GM19240 (cell line): ENCODE measurements around the gene ZBED2.
A peak's percentile ranks its signal among the peaks of the same experiment; 100 is the strongest.
"Not testable (repeated sequence)": the region's sequence is repeated elsewhere in the genome, so short reads cannot be mapped to it uniquely, and the experiment has no call there.

Experiments
- DNase-seq: peaks from one replicate; pipeline ENCODE4 v3.0.0; 2011; ENCODE audit warnings: low spot score; ENCODE audit not compliant: insufficient read length

The ZBED2 gene

DNA sequence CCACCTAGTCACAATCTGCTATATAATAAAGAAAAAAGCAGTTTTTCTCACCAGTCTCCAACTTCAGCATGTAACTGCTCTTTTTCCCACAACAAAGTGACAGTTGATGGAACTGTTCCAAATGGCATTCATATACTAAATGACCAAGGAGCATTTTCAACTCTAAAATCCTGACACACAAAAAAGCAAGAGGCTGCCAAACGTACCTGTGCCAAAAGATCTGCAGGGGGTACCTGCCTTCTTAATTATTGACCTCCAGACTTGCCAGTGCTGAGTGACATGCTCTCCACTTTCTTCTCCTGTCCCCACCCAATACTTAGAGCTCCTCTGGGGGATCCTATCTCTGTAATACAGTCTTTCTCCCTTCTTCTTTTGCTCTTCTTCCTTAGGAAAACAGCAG is 18.0 kb downstream of the ZBED2 start:
- DNase-seq: no peak

DNA sequence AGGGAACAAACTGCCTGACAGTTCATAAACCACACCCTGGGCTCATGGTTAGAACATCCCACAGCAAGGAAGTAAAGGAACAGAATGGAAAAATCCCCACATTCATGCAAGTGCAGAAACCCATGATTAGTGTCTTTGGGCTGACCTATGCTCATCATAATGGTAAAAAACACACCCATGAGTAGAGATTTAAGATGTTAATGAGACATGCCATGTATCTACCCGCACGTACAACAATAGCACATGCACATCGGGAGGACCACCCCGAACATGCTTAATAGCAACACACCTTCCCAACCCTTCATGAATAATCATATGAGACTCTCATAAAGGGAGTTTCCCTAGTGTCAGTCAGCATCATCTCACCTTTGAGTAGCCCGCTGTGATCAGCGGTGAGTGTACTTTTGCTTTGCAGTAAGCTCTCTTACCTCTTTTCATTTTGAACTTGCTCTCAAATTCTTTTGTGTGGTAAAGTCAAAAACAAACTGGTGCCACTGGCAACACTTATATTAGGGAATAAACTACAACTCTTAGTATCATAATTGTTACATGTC is 23.2 kb downstream of the ZBED2 start:
- DNase-seq: no peak

DNA sequence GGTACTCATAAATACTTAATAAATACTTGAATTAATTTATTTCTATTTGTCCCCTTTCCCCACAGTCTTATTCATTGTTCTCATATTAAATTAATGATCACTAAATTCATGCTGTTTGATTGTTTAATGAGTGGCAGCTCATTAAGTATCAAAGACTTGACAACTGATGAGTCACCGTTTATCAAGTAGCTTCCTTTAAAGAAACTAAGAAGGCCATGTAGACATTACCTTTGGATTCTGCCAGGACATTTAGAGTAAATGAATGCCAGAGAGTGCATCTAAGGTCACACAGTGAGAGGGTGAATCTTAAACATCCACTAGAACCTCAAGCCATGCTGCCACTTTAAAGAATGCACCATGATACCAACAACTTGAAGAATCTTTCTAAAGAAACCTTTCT is 23.9 kb downstream of the ZBED2 start:
- DNase-seq: no peak

DNA sequence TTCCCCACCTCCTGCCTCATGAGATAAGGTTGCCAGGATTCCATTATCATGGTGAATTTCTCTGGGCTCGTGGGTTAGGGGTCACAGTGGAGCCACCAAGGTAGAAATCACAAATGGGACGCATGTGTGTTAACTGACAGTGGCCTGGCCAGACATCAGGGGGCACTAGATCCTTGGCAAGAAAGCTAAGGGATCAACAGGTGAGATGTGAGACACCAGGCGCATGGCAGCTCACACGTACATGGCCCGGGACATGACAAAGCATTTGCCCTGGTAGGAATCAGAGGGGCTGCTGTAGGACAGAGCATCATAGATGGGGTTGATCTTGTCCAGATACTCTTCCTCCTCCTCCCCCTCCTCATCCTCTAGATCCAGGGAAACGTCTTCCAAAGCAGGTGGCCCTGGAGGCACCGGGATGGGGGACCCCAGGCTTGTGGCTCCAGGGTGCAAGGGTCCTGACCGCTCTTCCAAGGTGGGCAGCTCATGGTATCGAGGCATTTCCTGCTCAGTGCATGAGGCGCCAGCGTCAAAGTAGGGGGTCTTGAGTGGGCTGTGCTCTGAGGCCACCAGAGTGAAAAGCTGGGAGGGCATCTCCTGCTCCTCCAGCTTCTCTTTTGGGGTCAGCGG is 24.6 kb downstream of the ZBED2 start:
- no peak for DNase-seq

DNA sequence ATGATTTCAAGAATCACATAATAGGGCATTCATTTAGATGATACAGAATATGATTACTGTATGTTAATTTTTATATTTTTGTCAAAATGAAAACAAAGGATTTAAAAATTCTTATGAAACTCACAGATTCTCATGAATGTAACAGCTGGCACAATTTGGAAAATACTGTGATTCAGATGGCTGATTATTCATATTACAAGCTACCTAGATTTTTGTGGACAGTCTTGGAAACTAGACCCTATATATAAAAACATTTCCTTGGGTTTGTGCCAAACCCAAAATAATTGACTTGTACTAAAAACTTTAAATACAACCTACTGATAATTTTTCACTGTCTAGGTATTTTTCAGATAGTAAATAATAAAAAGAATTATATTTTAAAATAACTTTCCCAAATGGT is 26.2 kb downstream of the ZBED2 start:
- no peak for DNase-seq

DNA sequence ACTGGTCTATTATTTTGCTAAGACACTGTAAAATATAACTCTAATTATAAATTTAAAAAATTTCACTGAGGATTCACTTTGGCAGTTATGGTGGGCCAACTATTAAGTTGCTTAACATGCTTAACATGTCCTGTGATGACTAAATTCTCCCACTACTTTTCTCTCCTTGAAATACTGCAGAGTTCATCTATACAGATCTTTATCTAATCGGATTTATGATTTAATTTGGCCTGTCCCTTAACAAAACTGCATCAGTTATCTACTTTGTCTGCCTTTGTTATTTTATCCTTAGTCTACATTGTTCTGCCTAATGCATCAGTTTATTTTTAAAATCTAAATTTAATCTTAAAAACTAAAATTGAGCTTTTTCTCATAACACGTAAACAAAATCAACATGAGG is 26.8 kb downstream of the ZBED2 start:
- DNase-seq: no peak

DNA sequence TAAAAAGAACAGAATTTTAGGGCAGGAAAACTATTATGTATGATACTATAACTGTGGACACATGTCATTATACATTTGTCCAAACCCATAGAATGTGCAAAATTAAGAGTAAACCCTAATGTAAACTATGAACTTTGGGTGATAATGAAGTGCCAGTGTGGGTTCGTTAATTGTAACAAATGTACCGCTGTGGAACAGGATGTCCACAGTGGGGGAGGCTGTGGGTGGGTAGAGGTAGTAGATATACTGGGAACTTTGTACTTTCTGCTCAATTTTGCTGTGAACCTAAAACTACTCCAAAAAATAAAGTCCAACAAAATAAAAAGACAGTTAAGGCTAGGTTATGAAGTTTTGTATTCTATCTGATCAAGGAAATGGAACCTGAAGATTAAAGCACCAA is 28.3 kb downstream of the ZBED2 start:
- DNase-seq: no peak

DNA sequence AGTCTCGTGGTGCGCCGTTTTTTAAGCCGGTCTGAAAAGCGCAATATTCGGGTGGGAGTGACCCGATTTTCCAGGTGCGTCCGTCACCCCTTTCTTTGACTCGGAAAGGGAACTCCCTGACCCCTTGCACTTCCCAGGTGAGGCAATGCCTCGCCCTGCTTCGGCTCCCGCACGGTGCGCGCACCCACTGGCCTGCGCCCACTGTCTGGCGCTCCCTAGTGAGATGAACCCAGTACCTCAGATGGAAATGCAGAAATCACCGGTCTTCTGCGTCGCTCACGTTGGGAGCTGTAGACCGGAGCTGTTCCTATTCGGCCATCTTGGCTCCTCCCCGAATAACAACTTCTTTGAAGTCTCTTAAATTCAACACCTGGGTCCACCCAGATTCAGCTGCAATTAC is 33.2 kb downstream of the ZBED2 start:
- DNase-seq: not testable (repeated sequence)

DNA sequence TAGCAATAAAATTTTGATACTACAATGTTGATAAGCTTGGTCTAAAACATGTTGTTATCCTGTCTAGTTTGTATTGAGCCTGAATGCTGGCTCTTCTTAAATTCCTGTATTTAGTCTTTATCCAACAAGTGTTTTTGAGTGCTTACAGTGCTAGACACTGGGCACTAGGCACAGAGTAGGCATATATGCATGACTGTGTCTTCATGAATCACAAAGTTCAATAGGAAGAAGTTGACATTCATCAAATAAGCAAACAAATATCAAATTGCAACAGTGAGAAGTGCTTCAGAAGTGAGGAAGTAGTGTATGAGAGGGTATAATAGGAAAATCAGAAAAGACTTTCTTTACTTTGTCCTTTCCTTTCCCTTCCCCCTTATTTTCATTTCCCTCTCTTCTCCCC is 46.4 kb downstream of the ZBED2 start:
- no peak for DNase-seq

DNA sequence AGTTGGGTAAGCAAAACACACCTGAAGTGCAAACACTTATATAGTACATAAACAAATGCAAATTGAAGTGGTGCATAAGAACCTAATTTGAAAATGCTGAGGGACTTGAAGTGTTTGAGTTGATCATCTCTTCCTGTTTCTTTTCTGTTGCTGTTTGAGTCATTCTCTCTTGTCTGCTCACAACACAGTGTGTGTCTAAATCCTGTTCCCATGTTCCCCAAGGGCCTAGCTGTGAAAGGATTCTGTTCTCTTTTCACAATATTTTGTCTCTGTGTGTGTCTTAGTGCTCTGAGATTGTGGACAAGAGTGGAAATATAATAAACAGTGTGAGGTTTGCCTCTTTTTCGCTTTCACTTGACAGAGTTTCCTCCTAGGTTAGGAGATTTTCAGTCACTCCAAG is 47.1 kb downstream of the ZBED2 start:
- peak; percentile 2 for DNase-seq

DNA sequence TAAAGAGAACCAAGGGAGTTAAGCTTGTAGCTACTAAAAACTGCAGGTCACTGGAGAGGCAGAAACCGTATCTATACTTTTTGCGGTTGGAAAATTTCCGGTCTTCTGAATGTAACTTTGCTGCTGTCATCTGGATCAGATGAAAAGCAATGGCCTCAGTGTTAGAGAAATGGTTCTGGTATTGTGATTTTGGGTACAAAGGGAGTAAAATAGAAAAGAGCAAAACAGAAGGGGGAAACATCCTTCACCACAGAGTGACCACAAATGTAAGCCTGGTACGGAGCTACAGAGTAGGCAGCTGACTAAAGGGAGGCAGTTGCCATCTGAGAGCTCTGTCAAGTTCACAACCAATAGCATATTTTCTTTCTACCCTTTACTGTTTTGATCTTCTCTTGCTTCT is 47.5 kb downstream of the ZBED2 start:
- DNase-seq: peak; percentile 17

DNA sequence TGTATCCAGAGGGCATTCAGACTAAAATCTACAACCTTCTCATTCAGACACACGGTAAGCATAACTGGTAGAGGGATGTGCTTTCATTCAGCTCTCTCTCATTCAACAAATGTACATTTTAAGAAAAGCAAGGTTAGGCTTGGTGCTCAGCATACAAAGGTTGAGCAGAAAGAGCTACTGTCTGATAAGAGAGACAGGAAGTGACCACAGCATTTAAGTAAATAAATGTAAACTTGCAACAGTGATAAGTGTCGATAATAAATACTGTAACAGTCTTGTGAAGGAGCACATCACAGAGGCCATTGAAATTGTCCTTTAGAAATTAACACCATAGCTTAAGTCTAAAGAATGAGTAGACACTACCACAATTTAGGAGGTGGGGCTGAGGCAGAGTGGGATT is 49.8 kb downstream of the ZBED2 start:
- DNase-seq: no peak
